ENCODE results near the gene CASZ1. TPM values are rescaled to one million over a fixed set of nuclear protein-coding genes. Genes with fewer than 3 reads are reported as not detected.

Gene CASZ1
- total and polyA plus RNA-seq, 2 donors (not counting 3 experiments of a cell fraction or from before 2014, with no cell fraction given), result 1.5 to 5.2 TPM

- no peak for TF ChIP-seq POLR2AphosphoS5 (IDR thresholded peaks at IDR 0.05; ENCODE audit: insufficient read depth, low read depth, low read length)
- TF ChIP-seq CTCF (IDR thresholded peaks at IDR 0.05; ENCODE audit: extremely low read depth in 1 of 2, insufficient read depth in 1 of 2, low read depth in 1 of 2, low read length in 2 of 2), result no peak
- TF ChIP-seq POLR2A (IDR thresholded peaks at IDR 0.05; ENCODE audit: low read depth, low read length), result no peak
- TF ChIP-seq MAX (IDR thresholded peaks at IDR 0.05; ENCODE audit: insufficient read depth, insufficient read length), result no peak
- no peak for TF ChIP-seq JUN (IDR thresholded peaks at IDR 0.05; ENCODE audit: borderline replicate concordance, insufficient read depth, insufficient read length, low read depth)
Observed at GRCh38 chr1:10745383-10745782, 51.1 kb downstream of the CASZ1 start.

GRCh38 chr1:10744654-10745238 is 51.7 kb downstream of the CASZ1 start:
- no peak overlapping the region for H3K4me3 ChIP-seq (replicated peaks in 1 of 3; ENCODE audit: insufficient read depth in 1 of 3, low read depth in 1 of 3, low read length in 3 of 3)
- POLR2A ChIA-PET, result no interaction called here
- dilution Hi-C loops (cut with MboI; ENCODE audit: extremely low pct_ligation_motif_present, low sequenced_read_pairs), result no loop called here
- CTCF ChIA-PET, result interaction anchor here (0.6 kb wide), 1 partner anchor 26 kb away, joined by 3 read pairs; no protein-coding TSS in a partner anchor
- TF ChIP-seq MAX (IDR thresholded peaks at IDR 0.05; ENCODE audit: insufficient read depth, insufficient read length) (no peak), CTCF (IDR thresholded peaks at IDR 0.05; ENCODE audit: extremely low read depth in 1 of 2, insufficient read depth in 1 of 2, low read depth in 1 of 2, low read length in 2 of 2) (no peak), EZH2 (IDR thresholded peaks at IDR 0.05; ENCODE audit: borderline replicate concordance, low read depth, low read length, severe bottlenecking) (no peak), POLR2AphosphoS5 (IDR thresholded peaks at IDR 0.05; ENCODE audit: insufficient read depth, low read depth, low read length) (no peak), MYC (IDR thresholded peaks at IDR 0.05; ENCODE audit: low read depth, low read length) (no peak), POLR2A (IDR thresholded peaks at IDR 0.05; ENCODE audit: low read depth, low read length) (no peak), GATA2 (IDR thresholded peaks at IDR 0.05; ENCODE audit: insufficient read depth, insufficient read length, low read depth, low read length) (no peak), JUN (IDR thresholded peaks at IDR 0.05; ENCODE audit: borderline replicate concordance, insufficient read depth, insufficient read length, low read depth) (no peak), FOS (IDR thresholded peaks at IDR 0.05; ENCODE audit: borderline replicate concordance, insufficient read depth, low read length) (no peak)
- no peak overlapping the region for H3K4me2 ChIP-seq (ENCODE audit: insufficient read depth, low read length)
- intact Hi-C loops (cut with micrococcal nuclease), result no loop called here
- no peaks in the 10 kb centered on the region for H3K4me1 ChIP-seq (ENCODE audit: control insufficient read depth, extremely low read depth, insufficient read depth, low read length)
- no peaks in the 10 kb centered on the region for H4K20me1 ChIP-seq (replicated peaks; ENCODE audit: control insufficient read depth, extremely low read depth, insufficient read depth, low read length)
- no peak overlapping the region for H3K27ac ChIP-seq (ENCODE audit: insufficient read depth, low read depth, low read length)
- H3K9me1 ChIP-seq (replicated peaks; ENCODE audit: control insufficient read depth, extremely low read depth, insufficient read depth, low read length), result no peaks in the 10 kb centered on the region
- H3K9me3 ChIP-seq (replicated peaks; ENCODE audit: control insufficient read depth, insufficient read depth, low read length), result no peaks in the 10 kb centered on the region
- H3K9ac ChIP-seq (replicated peaks; ENCODE audit: extremely low read depth, insufficient read depth, low read length), result no peak overlapping the region
- H3K79me2 ChIP-seq (ENCODE audit: control insufficient read depth, insufficient read depth, low read length), result no peaks in the 10 kb centered on the region
- no peaks in the 10 kb centered on the region for H3K27me3 ChIP-seq (ENCODE audit: control insufficient read depth in 2 of 2, insufficient read depth in 2 of 2, low read length in 2 of 2)
- H3K36me3 ChIP-seq (ENCODE audit: control insufficient read depth in 2 of 2, extremely low read depth in 1 of 2, insufficient read depth in 2 of 2, low read length in 2 of 2), result no peaks in the 10 kb centered on the region
- H2AFZ ChIP-seq (ENCODE audit: low read depth, low read length), result no peak overlapping the region
- BruUV-seq (replicated peaks), result no TSS peak
- no peak for DNase-seq (ENCODE audit: low read depth, low spot score)
- FAIRE-seq, result no peak

More at GRCh38 chr1:10745383-10745782, 51.1 kb downstream of the CASZ1 start:
- Histone ChIP-seq H3K79me2 (ENCODE audit: control insufficient read depth, insufficient read depth, low read length) (no peaks in the 10 kb centered on the region), H3K9me3 (replicated peaks; ENCODE audit: control insufficient read depth, insufficient read depth, low read length) (no peaks in the 10 kb centered on the region), H3K27ac (ENCODE audit: insufficient read depth, low read depth, low read length) (no peak overlapping the region), H4K20me1 (replicated peaks; ENCODE audit: control insufficient read depth, extremely low read depth, insufficient read depth, low read length) (no peaks in the 10 kb centered on the region), H3K36me3 (ENCODE audit: control insufficient read depth in 2 of 2, extremely low read depth in 1 of 2, insufficient read depth in 2 of 2, low read length in 2 of 2) (no peaks in the 10 kb centered on the region), H2AFZ (ENCODE audit: low read depth, low read length) (no peak overlapping the region), H3K9ac (replicated peaks; ENCODE audit: extremely low read depth, insufficient read depth, low read length) (no peak overlapping the region), H3K4me3 (replicated peaks in 1 of 3; ENCODE audit: insufficient read depth in 1 of 3, low read depth in 1 of 3, low read length in 3 of 3) (no peak overlapping the region), H3K4me1 (ENCODE audit: control insufficient read depth, extremely low read depth, insufficient read depth, low read length) (no peaks in the 10 kb centered on the region), H3K9me1 (replicated peaks; ENCODE audit: control insufficient read depth, extremely low read depth, insufficient read depth, low read length) (no peaks in the 10 kb centered on the region), H3K4me2 (ENCODE audit: insufficient read depth, low read length) (no peak overlapping the region), H3K27me3 (ENCODE audit: control insufficient read depth in 2 of 2, insufficient read depth in 2 of 2, low read length in 2 of 2) (no peaks in the 10 kb centered on the region)
- intact Hi-C loops (cut with micrococcal nuclease) (no loop called here), dilution Hi-C loops (cut with MboI; ENCODE audit: extremely low pct_ligation_motif_present, low sequenced_read_pairs) (no loop called here)
- ChIA-PET POLR2A (no interaction called here), CTCF (no interaction called here)
- FAIRE-seq (no peak), DNase-seq (ENCODE audit: low read depth, low spot score) (no peak)
- no TSS peak for BruUV-seq (replicated peaks)
